Activated CD4-positive, alpha-beta T cell treated with anti-CD3 and anti-CD28 coated beads, Interleukin-2, Interleukin-6, amounts not matched to agents 100 ng/mL and 50 ng/mL, durations not matched to agents 16 hours and 8 hours (primary cell): ENCODE results near the gene RTP3.
"Not testable (repeated sequence)": the region's sequence is repeated elsewhere in the genome, so short reads cannot be mapped to it uniquely, and the experiment has no call there.

Experiments used
- DNase-seq: peaks from one replicate; pipeline ENCODE4 v3.0.0-alpha.2; 2020

RTP3 gene

DNA sequence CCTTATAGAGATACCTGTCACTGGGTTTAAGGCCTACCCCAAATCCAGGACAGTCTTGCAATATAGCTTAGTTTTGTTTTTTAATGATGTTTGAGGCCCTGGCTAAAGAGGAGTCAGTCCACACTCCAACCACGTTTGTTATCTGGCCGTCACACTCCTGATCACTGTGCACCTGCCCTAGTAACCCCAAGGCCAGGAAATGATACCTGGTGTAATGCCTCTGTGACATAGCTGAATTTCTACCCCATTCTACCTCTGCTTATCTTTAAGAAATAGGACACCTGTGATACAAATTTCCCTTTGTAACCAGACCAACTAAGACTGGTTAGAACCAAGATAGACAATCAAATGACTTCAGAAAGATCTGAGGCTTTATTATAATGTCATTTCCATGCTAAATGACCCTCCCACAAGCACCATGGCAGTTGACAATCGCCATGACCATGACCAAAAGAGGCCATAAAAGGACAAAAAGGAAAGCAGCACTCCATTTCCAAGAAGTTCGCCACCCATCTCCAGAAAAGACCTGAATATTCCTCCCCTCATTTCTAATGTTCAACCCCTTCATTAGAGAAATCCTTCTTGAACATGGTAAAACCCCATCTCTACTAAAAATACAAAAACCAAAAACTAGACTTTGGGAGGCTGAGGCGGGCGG, 4.8 kb upstream of the RTP3 start:
- DNase-seq = no peak

DNA sequence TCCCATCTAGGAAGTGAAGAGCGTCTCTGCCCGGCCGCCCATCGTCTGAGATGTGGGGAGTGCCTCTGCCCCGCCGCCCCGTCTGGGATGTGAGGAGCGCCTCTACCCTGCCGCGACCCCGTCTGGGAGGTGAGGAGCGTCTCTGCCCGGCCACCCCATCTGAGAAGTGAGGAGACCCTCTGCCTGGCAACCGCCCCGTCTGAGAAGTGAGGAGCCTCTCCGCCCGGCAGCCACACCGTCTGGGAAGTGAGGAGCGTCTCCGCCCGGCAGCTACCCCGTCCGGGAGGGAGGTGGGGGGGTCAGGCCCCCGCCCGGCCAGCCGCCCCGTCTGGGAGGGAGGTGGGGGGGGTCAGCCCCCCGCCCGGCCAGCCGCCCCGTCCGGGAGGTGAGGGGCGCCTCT, 3.3 kb upstream of the RTP3 start:
- not testable (repeated sequence) for DNase-seq

DNA sequence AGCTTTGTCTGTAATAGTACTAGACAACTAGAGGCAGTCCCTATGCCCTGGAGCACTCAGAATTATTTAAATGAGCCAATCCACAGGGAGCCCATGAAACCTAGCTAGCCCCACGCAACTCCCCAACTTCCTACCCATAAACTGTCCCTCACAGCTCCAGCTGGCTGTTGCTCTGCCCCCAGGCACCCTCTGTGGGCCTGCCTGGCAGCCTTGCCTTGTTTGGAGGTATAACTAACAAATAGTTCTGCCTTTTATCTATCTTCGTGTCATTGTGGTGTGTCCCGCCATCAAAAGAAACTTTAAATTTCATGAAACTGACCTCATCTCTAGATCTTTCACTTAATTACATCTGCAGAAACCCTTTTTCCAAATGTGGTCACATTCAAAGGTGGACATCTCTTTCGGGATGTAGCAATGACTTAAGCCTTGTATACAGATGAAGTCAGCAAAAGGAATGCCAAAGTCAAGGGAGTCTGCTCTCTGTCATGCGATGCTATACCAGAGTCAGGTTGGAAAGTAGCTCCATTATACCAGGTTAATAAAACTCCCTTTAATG, 1.8 kb upstream of the RTP3 start:
- no peak for DNase-seq

DNA sequence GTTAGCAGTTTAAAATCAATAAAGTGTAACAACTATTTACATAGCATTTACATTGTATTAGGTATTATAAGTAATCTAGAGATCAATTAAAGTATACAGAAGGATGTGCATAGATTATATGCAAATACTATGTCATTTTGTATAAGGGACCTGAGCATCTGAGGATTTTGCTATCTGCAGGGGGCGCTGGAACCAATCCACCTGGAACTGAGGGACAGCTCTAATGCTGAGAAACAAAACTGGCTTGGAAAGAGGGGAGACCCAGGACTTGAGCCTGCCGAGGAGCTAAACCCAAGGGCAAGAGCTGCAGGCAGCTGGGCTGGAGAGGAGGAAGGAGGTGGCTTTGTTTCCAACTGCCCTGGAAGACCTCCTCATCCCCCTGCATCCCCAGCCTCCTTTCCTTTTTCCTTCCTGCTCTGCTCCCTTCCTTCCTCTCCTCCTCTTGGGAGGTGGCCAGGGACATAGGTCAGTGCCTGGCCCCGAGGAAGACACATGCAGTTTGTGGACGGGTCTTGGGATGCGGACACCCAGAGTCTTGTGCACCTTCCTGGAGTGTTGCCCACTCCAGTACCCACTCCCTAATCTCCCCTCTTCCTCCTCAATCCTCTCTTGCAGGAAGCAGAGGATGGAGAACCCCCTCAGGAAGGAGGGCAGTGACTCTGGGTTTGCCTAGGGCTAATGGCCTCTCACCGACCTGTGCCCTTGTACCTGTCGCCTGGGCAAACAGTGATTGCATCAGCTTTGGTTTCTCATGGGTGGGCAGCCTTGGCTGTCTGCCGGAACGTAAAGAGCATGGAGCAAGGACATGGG, 825 bp upstream of the RTP3 start:
- DNase-seq = peak; percentile 42

DNA sequence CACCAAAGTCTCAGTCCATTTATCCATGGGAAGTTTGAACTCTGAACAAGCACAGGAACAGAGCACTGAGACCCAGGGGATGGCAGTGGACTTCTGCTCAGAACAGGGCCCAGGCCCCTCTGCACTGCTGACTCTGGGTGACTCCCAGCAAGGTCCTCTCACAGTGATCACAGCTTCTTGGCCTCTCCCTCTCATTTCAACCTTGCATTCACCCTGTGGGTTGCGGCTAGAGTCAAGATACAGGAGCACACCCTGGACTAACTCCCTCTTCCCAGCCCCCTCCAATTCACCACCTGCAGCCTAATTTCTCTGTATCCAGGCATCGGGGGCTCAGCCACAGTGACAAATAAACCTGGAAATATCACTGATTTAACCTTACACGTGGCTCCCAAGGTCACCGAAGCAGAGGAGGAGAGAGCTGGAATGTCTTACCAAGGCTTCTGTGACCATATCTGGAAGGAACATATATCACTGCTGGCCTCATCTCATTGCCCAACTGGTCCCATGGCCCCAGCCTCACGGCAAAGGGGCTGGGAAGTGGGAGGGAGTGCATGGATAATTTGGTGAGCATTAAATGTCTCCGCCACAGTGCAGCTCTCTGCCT, 1.2 kb downstream of the RTP3 start:
- no peak for DNase-seq

DNA sequence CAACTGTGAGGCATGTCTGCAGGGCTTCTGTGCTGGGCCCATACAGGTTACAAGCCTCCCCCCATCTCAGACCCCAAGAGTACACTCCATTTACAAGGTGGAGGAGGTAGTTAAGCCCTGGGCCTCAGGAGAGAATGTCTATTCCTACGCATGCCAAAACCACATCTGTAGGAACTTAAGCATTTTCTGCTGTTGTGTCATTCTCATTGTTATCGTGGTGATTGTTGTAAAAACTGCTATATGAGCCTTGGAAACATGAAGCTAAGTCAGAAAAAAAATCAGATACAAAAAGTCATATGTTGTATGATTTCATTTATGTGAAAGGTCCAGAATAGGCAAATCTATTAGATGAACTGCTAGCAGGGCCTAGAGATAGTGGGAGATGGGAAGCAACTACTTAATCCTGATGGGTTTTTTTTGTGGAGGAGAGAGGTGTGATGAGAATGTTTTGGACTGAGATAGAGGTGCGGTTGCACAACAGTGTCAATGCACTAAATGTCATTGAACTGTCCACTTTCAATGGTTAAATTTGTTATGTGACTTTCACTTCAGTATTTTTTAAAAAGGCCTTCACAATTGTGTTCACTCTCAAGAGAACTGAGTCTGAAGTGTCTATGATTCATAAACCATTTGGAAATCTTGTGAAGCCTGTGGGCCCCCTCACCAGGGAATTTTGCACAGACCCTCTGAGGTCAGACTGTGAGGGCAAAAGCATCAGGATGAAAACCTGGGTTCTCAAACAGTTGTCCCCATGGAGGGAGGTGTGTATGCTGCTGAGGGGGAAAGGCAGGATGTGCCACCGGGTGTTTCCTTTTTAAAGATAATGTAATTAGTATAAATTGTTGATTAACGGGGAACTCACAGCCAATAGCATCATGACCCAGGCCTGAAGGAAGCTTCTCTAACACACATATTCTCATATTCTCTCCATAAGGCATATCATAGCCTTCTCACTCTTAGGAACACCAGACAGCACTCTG, 3.2 kb downstream of the RTP3 start:
- no peak for DNase-seq

DNA sequence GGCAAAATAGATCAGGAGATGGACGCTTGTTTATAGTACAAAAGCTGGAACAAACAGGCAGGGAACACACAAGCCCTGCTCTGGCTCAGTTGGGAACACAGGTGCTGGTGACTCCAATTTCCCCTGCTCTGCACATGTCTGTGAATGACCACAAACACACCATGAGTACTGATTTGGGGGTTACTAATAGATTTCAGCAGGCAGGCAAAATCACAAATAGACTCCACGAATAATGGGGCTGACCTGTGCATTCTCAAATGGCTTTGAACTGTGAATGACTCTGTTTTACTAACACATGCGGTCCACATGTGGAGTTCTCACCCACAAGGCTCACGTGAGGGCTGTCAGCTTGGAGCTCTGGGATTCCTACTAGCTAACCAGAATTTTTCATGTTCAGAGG, 3.9 kb downstream of the RTP3 start:
- DNase-seq = no peak

DNA sequence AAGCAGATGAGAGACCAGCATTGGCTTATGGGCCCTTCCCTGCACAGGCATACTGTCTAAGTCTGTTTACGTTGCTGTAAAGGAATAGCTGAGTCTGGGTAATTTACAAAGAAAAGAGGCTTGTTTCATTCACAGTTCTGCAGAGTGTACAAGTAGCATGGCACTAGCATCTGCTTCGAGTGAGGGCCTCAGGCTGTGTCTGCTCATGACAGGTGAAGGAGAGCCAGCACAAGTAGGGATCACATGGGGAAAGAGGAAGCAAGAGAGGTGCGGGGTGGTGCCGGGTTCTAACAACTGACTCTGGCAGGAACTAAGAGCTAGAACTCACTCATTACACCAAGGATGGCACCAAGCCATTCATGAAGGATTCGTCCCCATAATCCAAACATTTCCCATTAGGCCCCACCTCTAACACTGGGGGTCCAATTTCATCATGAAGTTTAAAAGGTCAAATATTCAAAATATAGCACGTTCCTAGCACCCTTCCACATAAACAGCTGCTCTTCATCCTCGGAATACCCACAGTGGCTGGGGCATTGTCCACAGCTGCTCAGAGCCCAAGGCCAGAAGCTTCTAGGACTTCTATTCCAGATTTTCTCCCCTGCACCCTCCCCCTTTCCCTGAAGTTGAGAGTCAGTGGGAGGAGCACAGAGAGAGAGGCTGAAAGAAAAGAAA, 5.6 kb downstream of the RTP3 start:
- no peak for DNase-seq

DNA sequence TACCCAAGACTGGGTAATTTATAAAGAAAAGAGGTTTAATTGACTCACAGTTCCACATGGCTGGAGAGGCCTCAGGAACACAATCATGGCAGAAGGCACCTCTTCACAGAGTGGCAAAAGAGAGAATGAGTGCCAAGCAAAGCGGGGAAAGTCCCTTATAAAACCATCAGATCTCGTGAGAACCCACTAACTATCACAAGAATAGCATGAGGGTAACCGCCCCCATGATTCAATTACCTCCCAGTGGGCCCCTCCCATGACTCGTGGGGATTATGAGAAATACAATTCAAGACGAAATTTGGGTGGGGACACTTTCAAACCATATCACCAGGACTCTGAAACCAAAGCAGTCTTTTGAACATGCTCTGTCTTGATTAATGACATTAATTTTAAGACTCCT, 7.0 kb downstream of the RTP3 start:
- peak; percentile 17 for DNase-seq

DNA sequence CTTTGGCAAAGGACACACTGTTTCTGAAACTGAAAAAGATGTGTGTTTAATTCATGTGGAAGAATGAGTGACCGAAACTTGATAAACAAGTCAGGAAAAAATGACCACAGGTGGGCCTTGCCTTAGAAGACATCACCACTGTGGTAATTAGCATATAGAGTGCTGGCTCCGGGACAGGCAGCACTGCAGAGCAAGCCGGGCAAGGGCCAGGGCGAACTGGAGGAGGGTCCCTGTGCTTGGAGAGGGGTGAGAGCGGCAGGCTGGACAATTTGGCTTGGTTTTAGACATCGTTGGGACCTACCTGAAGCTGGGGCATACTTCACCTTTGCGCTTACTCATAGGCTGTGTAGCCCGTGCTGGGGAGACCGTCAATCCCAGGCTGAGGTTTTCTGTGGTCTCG, 8.2 kb downstream of the RTP3 start:
- DNase-seq = no peak

DNA sequence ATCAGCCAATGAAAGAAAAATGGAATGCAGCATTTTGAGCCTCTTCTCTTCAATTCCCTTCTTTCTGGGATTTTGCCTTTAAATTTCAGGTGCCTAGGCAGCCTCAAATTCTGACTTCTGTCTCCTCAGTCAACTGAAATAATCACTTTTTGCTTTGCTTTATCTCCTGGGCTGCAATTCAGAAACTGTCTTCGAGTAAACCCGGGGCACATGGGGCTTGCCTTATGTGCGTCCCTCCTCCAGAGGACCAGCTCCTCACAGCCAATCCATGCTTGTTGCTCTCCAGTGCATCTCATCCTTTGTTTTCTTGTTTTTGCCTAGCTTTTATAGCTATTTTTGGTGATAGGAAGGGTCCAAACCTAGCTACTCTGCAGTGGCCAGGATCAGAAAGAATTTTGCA, 8.8 kb downstream of the RTP3 start:
- DNase-seq = no peak

DNA sequence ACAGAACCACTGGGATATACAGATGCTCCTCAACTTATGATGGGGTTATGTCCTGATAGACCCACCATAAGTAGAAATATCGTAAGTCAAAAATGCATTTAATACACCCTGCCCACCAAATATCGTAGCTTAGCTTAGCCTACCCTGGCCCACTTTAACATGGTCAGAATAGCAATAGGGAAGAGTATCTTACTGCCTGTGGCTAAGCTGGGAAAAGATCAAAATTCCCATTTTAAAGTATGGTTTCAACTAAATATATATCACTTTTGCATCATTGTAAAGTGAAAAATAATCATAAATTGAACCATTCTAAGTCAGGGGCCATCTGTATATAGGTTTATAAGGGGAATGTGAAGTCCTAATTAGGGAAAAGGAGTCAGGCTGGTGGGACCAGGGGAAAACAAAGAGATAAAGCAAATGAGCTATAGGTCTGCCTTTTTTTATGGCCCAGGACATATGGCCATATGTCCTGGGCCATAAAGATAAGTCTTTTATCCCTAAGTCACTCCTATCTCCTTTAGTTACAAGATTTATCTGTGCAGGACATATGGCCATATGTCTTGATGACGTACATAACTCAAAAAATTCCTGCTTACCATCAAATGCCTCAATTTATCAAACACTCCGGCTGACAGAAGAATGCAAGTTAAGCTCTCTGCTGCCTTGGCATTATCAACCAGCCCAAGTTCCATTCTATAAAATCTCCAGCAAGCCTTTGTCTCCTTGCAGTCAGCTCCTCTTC, 11.2 kb downstream of the RTP3 start:
- no peak for DNase-seq

DNA sequence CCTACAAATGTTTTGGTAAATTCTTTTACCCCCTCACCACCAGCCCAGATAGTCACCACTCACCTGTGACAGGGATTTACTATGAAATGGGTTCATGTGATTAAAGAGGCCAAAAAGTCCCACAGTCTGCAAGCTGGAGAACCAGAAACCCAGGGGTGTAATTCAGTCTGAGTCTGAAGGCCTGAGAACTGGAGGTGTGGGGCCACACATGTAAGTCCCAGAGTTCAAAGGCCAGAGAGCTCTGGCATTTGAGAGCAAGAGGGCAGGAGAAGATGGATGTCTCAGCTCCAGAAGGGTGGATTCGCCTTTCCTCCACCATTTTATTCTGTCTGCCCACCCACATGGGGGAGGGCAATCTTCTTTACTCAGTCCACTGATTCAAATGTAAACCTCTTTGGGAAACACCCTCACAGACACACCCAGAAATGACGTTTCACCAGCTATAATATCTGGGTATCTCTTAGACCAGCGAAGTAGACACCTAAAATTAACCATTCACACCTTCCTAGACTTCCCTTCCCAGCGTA, 11.9 kb downstream of the RTP3 start:
- no peak for DNase-seq

DNA sequence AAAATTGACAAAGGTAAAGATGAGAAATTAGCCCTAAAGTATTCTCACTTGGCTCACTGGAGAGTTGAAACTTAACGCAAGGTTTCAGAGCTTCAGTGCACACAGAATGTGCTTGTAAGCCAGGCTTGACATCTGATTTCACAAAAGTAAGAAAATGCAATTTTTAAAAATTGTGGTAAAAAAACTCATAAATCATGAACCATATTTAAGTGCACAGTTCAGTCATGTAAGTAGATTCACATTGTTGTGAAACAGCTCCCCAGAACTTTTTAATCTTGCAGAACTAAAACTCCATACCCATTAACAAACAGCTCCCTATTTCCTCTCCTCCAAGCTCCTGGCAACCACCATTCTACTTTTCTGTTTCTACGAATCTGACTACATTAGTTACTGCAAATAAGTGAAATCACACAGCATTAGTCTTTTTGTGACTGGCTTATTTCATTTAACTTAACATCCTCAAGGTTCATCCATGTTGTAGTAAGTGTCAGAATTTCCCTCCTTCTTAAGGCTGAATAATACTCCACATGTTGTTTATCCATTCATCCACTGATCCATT, 14.5 kb downstream of the RTP3 start:
- no peak for DNase-seq

DNA sequence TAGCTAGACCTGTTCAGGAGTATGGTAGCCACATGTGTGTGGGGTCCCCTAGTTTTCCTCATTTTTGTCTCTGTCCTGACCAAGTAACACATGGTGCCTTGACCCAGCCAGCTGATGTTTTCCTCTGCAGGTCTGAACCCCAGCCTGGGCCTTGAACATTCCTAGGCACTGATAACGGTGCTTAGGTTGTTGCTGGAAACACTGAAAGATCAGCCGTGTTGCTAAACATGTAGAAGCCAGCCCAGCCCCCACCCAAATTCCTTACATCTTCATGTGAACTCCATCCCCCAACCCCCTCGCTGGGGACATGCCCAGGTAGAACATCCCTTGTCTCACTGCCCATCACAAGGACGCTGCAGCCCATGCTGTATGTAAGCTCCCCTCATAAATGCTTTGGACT, 18.7 kb downstream of the RTP3 start:
- DNase-seq = no peak

DNA sequence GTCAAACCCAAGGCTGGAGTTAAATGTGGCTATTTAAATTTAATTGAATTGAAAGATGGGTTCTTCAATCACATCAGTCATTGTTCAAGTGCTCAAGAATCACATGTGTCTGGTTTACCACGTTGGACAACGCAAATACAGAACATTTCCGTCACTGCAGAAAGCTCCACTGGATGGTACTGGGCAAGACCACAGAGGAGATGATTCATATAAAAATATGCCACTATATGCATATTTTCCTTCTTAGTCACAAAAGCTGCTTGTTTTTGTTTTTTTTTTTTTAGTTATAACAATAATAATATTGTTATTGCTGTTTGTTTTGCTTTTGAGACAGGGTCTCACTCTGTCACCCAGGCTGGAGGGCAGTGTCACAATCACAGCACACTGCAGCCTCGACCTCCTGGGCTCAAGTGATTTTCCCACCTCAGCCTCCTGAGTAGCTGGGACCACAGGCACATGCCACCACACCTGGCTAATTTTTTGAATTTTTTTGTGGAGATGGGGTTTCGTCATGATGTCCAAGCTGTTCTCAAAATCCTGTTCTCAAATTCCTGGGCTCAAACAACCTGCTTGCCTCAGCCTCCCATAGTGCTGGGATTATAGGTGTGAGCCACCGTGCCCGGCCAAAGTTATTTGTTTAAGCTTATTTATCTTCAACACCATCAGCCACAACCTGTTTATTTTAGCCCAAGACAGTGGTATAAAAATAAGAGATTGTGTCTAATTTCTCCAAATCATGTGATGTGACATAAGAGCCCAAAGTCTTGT, 19.4 kb downstream of the RTP3 start:
- DNase-seq = peak; percentile 50

DNA sequence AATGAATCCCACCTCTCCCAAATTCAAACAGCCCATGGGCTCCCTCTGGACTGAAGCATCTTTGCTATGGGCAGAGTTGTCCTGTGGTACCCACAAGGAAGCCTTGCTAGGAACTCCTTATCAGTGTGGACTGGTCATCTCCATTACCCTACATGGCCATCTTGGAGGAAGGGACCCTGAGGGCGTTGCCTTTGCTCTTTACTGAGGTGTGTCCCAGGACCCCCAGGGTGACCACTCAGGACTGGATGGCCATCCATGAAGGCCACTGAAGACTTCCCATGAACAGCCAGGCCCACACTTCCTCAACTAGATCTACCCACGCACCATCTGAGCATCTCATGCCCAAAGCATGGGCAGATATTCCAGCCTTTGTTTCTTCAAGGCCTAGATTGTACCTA, 20.0 kb downstream of the RTP3 start:
- DNase-seq = no peak

DNA sequence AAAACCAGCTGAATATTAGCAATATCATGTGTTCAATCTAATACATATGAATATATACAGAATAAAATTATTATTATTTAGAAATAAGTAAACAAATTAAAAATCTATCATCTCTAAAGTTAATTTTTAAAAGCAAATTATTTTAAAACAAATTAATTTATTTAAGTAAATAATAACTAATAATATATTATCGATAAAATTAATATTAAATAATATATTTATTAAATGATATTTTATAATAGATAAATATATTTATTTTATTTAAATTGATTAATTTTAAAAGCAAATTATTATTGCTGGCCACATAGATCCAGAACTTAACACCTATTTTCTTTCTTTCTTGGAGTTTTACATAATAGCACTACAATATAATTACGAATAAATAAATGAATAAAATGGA, 22.2 kb downstream of the RTP3 start:
- no peak for DNase-seq

DNA sequence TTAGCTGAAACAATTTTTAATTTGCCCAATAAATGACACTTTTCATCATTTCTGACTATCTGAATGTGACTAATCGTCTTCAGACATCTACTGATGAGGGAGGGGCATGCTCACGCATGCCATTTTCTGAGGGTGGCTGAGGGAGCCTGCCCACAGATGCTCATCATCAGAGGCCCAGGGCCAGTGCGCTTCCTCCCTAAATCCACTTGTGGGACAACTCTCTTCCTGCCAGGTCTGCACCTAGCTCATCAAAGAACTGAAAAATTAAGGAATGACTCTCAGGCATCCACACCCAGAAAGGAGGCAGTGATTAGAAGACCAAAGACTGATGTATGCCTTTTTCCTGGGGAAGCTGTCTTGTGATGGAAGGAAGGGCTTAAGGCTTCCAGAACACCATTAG, 22.8 kb downstream of the RTP3 start:
- no peak for DNase-seq

DNA sequence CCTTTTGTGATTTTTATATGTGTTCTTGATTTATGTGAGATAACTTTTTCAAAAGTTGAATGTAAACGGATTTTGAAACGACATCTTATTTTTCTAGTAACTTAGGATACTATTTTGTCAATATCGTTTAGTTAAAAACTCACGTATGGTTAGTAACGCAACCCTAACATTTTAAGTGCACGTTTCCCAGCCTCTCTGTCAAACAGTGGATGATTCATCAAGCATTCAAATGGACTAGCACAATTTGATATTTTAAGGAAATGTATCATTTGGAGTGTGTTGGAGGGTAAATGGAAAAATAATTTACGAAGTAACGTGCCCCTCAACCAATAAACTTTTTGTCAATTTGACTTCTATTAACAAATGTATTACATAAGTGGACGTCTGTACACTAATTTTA, 23.3 kb downstream of the RTP3 start:
- DNase-seq = no peak
